Smooth muscle cell (in vitro differentiated cells): ENCODE data around the gene ARFGEF3. TPM values are rescaled to one million over a fixed set of nuclear protein-coding genes. Genes with fewer than 3 reads are reported as not detected.

ENCODE experiments used
- DNase-seq: peaks from one replicate; lab custom pipeline; 2025; ENCODE audit not compliant: unreplicated experiment; lab: John Stamatoyannopoulos, UW
- H2AFZ ChIP-seq: fragments of 200-600 bp; sonication (generic); 2 replicates; pipeline ENCODE4 v1.6.0; 2016; ENCODE audit warnings: antibody characterized with exemption, low read depth, mild to moderate bottlenecking
- H3F3A ChIP-seq: fragments of 200-600 bp; sonication (generic); 2 replicates; pipeline ENCODE4 v1.6.0; 2017; ENCODE audit warnings: antibody characterized with exemption, low read depth
- H3K27ac ChIP-seq: fragments of 200-600 bp; sonication (generic); 2 replicates; pipeline ENCODE4 v1.5.1; 2016; ENCODE audit warnings: low read depth, mild to moderate bottlenecking
- H3K27me3 ChIP-seq: fragments of 200-600 bp; sonication (generic); 2 replicates; pipeline ENCODE4 v1.6.1; 2016; ENCODE audit warnings: low read depth, mild to moderate bottlenecking
- H3K36me3 ChIP-seq: fragments of 200-600 bp; sonication (generic); 2 replicates; pipeline ENCODE4 v1.5.1; 2016; ENCODE audit warnings: low read depth
- H3K4me1 ChIP-seq: fragments of 200-600 bp; sonication (generic); 2 replicates; pipeline ENCODE4 v1.5.1; 2016; ENCODE audit warnings: low read depth
- H3K4me2 ChIP-seq: fragments of 200-600 bp; sonication (generic); 2 replicates; pipeline ENCODE4 v1.6.0; 2016; ENCODE audit warnings: mild to moderate bottlenecking
- H3K4me3 ChIP-seq: fragments of 200-600 bp; sonication (generic); 2 replicates; pipeline ENCODE4 v1.5.1; 2016; ENCODE audit warnings: mild to moderate bottlenecking
- H3K79me2 ChIP-seq: fragments of 200-600 bp; sonication (generic); 2 replicates; pipeline ENCODE4 v1.6.0; 2016; ENCODE audit warnings: low read depth, mild to moderate bottlenecking
- H3K9ac ChIP-seq: fragments of 200-600 bp; sonication (generic); 2 replicates; pipeline ENCODE4 v1.6.0; 2016; ENCODE audit warnings: low read depth
- H3K9me3 ChIP-seq: fragments of 200-600 bp; sonication (generic); replicated peaks from 2 replicates; pipeline ENCODE4 v1.5.1; 2016; ENCODE audit warnings: low read depth
- H4K20me1 ChIP-seq: fragments of 200-600 bp; sonication (generic); 2 replicates; pipeline ENCODE4 v1.6.0; 2016; ENCODE audit warnings: low read depth
- CTCF ChIP-seq: fragments of 200-600 bp; sonication (generic); IDR thresholded peaks from 2 replicates; pipeline ENCODE4 v1.5.1; 2017; ENCODE audit warnings: borderline replicate concordance, mild to moderate bottlenecking, antibody characterized with exemption; ENCODE audit not compliant: insufficient read depth, poor library complexity, severe bottlenecking
- WGBS: methylation state at CpG from one replicate; pipeline ENCODE4 v1.1.7; 2016; ENCODE audit warnings: low lambda C conversion rate; 5-methylcytosine and 5-hydroxymethylcytosine counted together
- polyA plus RNA-seq: library from polyadenylated mRNA; unstranded; fragments of >200 nt; fragmentation: Nextera tagmentation; extraction: Ambion mirVana; gene quantifications from 2 replicates; pipeline ENCODE4 v1.2.1, GENCODE V29; 2016
- total RNA-seq: library from RNA; depleted of rRNA; stranded (reverse); fragments of >200 nt; gene quantifications from 2 replicates; pipeline ENCODE4 v1.2.3, GENCODE V29; 2014

ARFGEF3 gene
- total and polyA plus RNA-seq, 2 experiments from 2014 or later: 0.06 to 2.2 TPM

DNA sequence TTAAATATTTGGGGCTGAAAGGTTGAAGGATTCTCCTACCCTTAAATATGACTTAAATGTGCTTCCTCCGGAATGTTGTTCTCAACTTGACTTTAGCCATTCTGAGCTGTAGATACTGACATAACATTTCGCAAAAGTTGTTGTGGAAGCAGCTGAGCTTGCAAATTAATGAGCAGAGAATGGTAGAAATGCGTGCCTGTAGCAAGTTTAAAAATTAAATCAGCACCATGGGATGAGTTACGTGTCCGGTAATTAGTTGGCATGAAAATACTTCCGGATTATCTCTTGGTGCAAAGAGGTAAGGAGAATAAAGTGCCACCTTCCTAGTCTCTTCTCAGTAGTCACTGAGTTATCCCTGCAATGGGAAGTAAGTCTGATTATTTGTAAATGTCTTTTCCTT is 80.2 kb downstream of the ARFGEF3 start:
- no peak overlapping the region for H3K4me2 ChIP-seq
- H3F3A ChIP-seq: no peaks in the 10 kb centered on the region
- no peaks in the 10 kb centered on the region for H3K9me3 ChIP-seq
- no peak for TF ChIP-seq CTCF
- H3K4me1 ChIP-seq: no peaks in the 10 kb centered on the region
- H3K4me3 ChIP-seq: no peak overlapping the region
- no peak overlapping the region for H2AFZ ChIP-seq
- WGBS: 93% methylated on average over 6 of the region's 6 CpGs
- no peak for DNase-seq
- H3K27ac ChIP-seq: no peak overlapping the region
- H3K36me3 ChIP-seq: no peaks in the 10 kb centered on the region
- H3K9ac ChIP-seq: no peak overlapping the region
- H3K79me2 ChIP-seq: no peaks in the 10 kb centered on the region
- H3K27me3 ChIP-seq: no peaks in the 10 kb centered on the region
- H4K20me1 ChIP-seq: no peaks in the 10 kb centered on the region

GRCh38 chr6:138242987-138243592 is 81.4 kb downstream of the ARFGEF3 start:
- Histone ChIP-seq H3K9ac (no peak overlapping the region), H3K4me2 (no peak overlapping the region), H4K20me1 (no peaks in the 10 kb centered on the region), H3K79me2 (no peaks in the 10 kb centered on the region), H3F3A (no peaks in the 10 kb centered on the region), H3K9me3 (no peaks in the 10 kb centered on the region), H2AFZ (no peak overlapping the region), H3K27me3 (no peaks in the 10 kb centered on the region), H3K4me1 (no peaks in the 10 kb centered on the region), H3K27ac (no peak overlapping the region), H3K4me3 (no peak overlapping the region), H3K36me3 (no peaks in the 10 kb centered on the region)
- DNase-seq: no peak
- WGBS: 96% methylated on average over 4 of the region's 4 CpGs
- no peak for TF ChIP-seq CTCF

DNA sequence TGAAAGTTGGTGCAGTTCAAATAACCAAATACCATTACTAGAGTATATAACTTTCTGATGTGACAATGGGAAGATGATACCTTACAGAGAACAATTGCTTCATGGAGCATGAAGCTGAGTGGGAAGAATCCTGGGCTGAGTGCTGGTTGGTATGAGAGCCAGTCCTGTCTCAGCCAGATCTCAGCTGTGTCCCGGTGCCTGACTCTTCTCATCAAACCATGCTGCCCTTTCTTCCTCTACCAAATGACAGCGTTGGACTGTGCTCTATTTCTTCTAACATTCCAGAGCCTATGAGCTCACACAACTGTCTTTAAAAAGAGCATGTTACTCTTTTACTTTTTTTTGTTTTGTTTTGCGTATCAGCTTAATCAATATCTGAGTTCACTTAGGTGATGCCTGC is 84.0 kb downstream of the ARFGEF3 start:
- no peak for TF ChIP-seq CTCF
- H3K9me3 ChIP-seq: no peaks in the 10 kb centered on the region
- no peaks in the 10 kb centered on the region for H3K36me3 ChIP-seq
- no peaks in the 10 kb centered on the region for H3K79me2 ChIP-seq
- no peaks in the 10 kb centered on the region for H4K20me1 ChIP-seq
- H3K4me2 ChIP-seq: no peak overlapping the region
- no peak overlapping the region for H3K27ac ChIP-seq
- 86% methylated on average over 3 of the region's 3 CpGs for WGBS
- H3K27me3 ChIP-seq: no peaks in the 10 kb centered on the region
- no peak overlapping the region for H2AFZ ChIP-seq
- H3F3A ChIP-seq: no peaks in the 10 kb centered on the region
- no peak overlapping the region for H3K4me3 ChIP-seq
- DNase-seq: no peak
- H3K4me1 ChIP-seq: no peaks in the 10 kb centered on the region
- no peak overlapping the region for H3K9ac ChIP-seq
